ENCODE data around the gene SURF1. TPM values are rescaled to one million over a fixed set of nuclear protein-coding genes. Genes with fewer than 3 reads are reported as not detected.

SURF1 gene
- total and polyA plus RNA-seq, 9 of the 15 experiments (the other 6 are each of a cell fraction or from before 2014, with no cell fraction given) = 16.1 to 31.3 (median 20.9) TPM

- TF ChIP-seq, protein P1, sequence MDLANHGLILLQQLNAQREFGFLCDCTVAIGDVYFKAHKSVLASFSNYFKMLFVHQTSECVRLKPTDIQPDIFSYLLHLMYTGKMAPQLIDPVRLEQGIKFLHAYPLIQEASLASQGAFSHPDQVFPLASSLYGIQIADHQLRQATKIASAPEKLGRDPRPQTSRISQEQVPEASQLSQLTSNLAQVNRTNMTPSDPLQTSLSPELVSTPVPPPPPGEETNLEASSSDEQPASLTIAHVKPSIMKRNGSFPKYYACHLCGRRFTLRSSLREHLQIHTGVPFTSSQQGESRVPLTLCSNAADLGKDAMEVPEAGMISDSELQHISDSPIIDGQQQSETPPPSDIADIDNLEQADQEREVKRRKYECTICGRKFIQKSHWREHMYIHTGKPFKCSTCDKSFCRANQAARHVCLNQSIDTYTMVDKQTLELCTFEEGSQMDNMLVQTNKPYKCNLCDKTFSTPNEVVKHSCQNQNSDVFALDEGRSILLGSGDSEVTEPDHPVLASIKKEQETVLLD (IDR thresholded peaks at IDR 0.05) = peak; percentile 68; the same call in 1 of the 2 replicates
- TF ChIP-seq ZNF57 (CRISPR knock-in tag; IDR thresholded peaks at IDR 0.05) (no peak), BDP1 (IDR thresholded peaks at IDR 0.05; ENCODE audit: insufficient read depth, insufficient read length) (no peak), ZFP1 (CRISPR knock-in tag; IDR thresholded peaks at IDR 0.05) (no peak), MXI1 (IDR thresholded peaks at IDR 0.05; ENCODE audit: low read depth, low read length) (no peak), ELF1 (tag; IDR thresholded peaks at IDR 0.05) (peak; percentile 76), ILK (tag; IDR thresholded peaks at IDR 0.05; ENCODE audit: borderline replicate concordance, low read depth) (no peak), SNIP1 (IDR thresholded peaks at IDR 0.05; ENCODE audit: low read depth) (peak; percentile 84), SIN3B (IDR thresholded peaks at IDR 0.05; ENCODE audit: low read depth) (peak; percentile 68), XRCC3 (IDR thresholded peaks at IDR 0.05) (no peak), SRSF7 (optimal IDR thresholded peaks at IDR 0.05; ENCODE audit: low read depth, low read length) (no peak), SIN3A (IDR thresholded peaks at IDR 0.05; ENCODE audit: borderline replicate concordance in 2 of 2, control insufficient read depth in 1 of 2, low read depth in 2 of 2, low read length in 2 of 2) (peak; percentile 46 to 56; a peak in 2 of 4 replicates), MXD1 (CRISPR knock-in tag; IDR thresholded peaks at IDR 0.05; ENCODE audit: borderline replicate concordance, poor library complexity, severe bottlenecking) (no peak), CBX8 (IDR thresholded peaks at IDR 0.05; ENCODE audit: borderline replicate concordance, extremely low read depth, low read depth, low read length, poor library complexity, severe bottlenecking) (no peak), ETV6 (IDR thresholded peaks at IDR 0.05; ENCODE audit: borderline replicate concordance in 1 of 2, low read depth in 2 of 2, low read length in 1 of 2) (no peak), ETV6 (CRISPR knock-in tag; IDR thresholded peaks at IDR 0.05; ENCODE audit: borderline replicate concordance) (peak; percentile 82; the same call in 1 of the 2 replicates), ZNF121 (CRISPR knock-in tag; conservative IDR thresholded peaks at IDR 0.05) (no peak), NFIC (IDR thresholded peaks at IDR 0.05) (peak; percentile 6; the same call in 1 of the 2 replicates)
- TF ChIP-seq, protein P2, sequence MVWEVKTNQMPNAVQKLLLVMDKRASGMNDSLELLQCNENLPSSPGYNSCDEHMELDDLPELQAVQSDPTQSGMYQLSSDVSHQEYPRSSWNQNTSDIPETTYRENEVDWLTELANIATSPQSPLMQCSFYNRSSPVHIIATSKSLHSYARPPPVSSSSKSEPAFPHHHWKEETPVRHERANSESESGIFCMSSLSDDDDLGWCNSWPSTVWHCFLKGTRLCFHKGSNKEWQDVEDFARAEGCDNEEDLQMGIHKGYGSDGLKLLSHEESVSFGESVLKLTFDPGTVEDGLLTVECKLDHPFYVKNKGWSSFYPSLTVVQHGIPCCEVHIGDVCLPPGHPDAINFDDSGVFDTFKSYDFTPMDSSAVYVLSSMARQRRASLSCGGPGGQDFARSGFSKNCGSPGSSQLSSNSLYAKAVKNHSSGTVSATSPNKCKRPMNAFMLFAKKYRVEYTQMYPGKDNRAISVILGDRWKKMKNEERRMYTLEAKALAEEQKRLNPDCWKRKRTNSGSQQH (CRISPR knock-in tag; IDR thresholded peaks at IDR 0.05) = no peak
- TF ChIP-seq, protein P3, sequence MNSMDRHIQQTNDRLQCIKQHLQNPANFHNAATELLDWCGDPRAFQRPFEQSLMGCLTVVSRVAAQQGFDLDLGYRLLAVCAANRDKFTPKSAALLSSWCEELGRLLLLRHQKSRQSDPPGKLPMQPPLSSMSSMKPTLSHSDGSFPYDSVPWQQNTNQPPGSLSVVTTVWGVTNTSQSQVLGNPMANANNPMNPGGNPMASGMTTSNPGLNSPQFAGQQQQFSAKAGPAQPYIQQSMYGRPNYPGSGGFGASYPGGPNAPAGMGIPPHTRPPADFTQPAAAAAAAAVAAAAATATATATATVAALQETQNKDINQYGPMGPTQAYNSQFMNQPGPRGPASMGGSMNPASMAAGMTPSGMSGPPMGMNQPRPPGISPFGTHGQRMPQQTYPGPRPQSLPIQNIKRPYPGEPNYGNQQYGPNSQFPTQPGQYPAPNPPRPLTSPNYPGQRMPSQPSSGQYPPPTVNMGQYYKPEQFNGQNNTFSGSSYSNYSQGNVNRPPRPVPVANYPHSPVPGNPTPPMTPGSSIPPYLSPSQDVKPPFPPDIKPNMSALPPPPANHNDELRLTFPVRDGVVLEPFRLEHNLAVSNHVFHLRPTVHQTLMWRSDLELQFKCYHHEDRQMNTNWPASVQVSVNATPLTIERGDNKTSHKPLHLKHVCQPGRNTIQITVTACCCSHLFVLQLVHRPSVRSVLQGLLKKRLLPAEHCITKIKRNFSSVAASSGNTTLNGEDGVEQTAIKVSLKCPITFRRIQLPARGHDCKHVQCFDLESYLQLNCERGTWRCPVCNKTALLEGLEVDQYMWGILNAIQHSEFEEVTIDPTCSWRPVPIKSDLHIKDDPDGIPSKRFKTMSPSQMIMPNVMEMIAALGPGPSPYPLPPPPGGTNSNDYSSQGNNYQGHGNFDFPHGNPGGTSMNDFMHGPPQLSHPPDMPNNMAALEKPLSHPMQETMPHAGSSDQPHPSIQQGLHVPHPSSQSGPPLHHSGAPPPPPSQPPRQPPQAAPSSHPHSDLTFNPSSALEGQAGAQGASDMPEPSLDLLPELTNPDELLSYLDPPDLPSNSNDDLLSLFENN (IDR thresholded peaks at IDR 0.05; ENCODE audit: low read depth in 2 of 2, low read length in 2 of 2) = no peak
These were observed 19.7 kb upstream of the SURF1 start, which contains the start of the genes STKLD1 and SURF4 (continued) for GRCh38 chr9:133375724-133376654.
